Measurements from ENCODE around the gene SFRP2.

Gene SFRP2

DNA sequence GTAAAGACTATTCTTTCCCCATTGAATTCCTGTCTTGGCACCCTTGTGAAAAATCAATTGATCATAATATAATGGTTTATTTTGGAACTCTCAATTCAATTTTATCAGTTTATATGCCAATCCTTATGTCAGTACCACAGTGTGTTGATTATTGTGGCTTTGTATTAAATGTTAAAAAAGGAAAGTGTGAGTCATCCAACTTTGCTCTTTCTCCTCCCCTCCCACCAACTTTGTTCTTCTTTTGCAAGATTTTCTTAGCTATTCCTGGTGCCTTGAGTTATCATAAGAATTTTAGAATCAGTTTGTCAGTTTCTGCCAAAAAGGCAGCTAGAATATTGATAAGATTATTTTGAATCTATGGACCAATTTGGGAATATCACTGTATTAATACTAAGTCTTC lies 17.8 kb downstream of the SFRP2 start:
- DNase-seq (ENCODE audit: low read depth), result no peak

GRCh38 chr4:153766758-153767157 lies 22.1 kb downstream of the SFRP2 start:
- no peak for DNase-seq (ENCODE audit: low read depth)

GRCh38 chr4:153765894-153766293 lies 23.0 kb downstream of the SFRP2 start:
- DNase-seq (ENCODE audit: low read depth), result no peak

DNA sequence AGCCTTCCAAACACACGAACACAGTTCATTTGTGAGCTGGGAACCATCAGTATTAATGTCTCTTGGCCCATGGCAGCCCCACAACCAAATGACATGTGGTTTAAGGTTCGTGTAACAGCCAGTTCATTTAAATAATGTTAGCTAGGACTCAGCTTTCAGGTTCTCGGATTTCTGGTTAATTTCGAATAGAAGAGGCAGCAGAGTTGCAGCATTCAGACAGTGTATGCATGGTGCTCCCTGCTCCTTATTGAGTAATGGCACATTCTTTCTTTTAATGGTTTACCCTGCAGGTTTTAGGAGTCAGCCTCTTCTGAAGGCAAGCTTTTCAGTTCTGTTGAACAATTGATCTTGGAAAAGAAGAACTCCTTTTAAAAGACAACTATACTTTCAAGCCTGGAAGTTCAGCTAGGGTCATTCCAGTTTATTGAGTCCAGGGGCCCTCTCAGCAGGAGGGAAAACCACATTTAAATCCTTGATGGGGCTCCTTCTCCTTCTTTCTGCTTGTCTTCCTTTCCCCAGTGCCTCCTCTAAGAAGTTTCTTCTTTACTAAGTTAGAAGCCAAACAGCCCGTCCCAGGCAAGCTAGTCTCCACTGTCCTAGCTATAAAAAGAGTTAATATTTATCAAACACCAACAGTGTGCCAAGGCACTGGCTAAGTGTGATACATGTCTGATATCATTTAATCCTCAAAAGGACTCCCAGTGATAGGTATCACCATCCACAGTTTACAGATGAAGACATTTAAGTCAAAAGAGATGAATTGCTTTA lies 24.1 kb downstream of the SFRP2 start:
- DNase-seq (ENCODE audit: low read depth), result no peak

GRCh38 chr4:153763404-153763803 lies 25.5 kb downstream of the SFRP2 start:
- no peak for DNase-seq (ENCODE audit: low read depth)

DNA sequence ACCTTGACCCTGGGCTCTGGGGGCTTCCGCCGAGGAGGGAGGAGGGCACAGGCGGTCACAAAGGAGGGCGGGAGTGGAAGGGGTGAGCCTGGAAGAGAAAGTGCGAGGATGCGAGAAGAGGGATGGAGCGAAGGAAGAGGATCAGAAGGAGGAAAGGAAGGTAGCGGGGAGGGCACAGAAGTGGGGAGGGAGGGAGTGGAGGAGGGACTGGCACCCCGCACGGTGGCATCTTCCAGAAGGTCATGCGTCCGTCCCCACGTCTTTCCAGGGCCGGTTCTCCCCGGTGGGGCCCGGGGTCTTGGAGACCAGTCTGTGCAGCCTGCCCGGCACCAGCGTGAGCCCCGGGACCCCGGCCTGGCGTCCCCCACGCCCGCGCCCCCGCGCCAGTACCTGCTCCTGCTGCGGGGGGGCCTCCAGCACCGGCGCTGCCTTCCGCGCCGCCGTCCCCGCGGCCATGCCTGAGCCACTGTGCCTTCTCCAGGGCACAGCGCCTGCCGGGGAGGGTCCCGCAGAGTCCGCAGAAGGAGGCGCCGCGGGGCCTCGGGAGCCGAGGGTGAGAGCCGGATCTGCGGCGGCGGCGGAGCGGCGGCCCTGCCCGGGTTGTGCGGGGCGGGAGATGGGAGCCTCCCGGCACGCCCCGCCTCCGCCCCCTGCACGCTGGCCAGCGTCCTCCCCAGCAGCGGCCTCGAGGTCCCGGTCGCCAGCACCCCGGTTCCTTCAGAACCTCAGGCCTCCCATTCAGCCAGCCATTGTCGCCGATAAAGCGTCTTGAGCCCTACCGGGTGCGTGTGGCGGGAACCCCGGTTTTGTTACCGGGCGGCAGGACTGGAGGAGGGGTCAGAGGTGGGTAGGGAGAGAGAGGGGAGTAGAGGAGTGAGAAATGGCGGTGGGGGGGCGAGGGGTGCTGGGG lies 29.2 kb downstream of the SFRP2 start, which contains the start of gene RNF175:
Gene RNF175, minus strand, starts transcription at position 618 of the 910 bp plus-strand sequence. Its CDS starts 162 bp downstream, at position 456.
- DNase-seq (ENCODE audit: low read depth), result no peak

DNA sequence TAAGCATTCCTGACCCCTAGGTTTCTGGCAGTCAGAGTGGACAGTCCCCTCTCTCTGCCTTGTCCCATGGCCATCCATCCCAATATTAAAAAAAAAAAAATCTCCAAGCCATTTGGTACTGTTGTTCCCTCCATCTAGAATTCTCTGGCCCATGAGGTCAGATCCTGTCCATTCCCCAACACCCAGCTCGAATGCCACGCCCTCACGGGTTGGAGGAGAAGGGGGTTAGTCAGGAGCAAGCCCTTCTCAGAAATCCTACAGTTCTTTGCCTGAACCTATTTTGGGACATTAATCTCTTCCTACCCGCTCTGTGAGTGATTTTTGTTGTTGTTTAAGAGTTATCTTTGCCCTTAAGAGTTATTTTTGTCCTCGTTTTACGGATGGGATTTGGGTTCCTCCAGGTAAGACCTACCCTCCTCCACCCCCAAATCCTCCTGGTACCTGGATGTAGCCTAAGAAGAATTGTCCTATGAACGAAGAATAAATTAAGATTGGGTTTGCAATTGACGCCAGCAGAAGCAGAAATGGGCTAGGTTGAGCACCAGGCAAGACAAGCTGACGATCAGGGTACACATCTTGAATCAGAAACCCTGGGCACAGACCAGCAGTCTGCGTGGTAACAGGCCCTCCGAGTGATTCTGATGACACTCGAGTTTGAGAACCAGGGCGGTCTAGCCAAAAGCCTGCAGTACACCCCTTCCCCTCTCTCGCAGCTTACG lies 30.0 kb downstream of the SFRP2 start:
- no peak for DNase-seq (ENCODE audit: low read depth)

DNA sequence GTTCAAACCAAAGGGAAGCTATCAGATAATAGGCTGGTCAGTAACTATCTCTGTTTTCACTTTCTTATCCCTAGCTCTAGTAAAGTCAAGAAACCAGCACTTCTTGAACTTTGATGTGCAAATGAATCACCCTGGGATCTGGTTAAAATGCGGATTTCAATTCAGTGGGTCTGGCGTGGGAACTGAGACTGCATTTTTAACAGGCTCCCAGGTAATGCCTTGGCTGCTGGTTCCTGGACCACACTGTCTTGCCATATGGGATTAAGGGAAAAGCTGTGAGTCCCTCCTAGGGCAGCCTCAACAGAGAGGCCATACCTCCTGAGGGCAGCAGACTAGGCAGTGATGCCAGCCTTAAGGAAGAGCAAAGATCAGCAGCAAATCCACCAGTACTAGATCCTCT lies 30.7 kb downstream of the SFRP2 start:
- DNase-seq (ENCODE audit: low read depth), result no peak

DNA sequence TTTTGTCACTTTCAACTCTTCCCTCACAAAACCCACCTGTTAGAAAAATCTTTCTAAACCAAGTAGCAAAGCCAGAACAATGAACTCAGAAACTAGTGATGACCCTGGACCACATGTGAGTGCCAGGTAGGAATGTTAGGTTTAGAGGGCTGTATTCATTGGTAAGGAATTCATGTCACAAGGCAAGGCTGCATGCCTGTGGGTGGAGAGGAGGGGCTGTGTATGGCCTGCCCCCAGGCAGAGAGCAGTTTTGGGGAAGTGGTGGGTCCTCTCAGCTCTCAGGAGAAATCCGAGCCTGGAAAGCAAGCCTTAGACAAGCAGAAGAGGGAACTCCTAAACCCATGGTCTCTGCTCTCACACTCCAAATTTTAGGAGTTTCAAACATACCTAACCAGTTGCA lies 31.5 kb downstream of the SFRP2 start:
- DNase-seq (ENCODE audit: low read depth), result no peak

GRCh38 chr4:153755186-153755585 lies 33.7 kb downstream of the SFRP2 start:
- DNase-seq (ENCODE audit: low read depth), result no peak

GRCh38 chr4:153750197-153750817 lies 38.6 kb downstream of the SFRP2 start:
- peak; percentile 62 for DNase-seq (ENCODE audit: low read depth)

- DNase-seq (ENCODE audit: low read depth), result no peak
Measured at GRCh38 chr4:153748378-153748777, 40.5 kb downstream of the SFRP2 start.

DNA sequence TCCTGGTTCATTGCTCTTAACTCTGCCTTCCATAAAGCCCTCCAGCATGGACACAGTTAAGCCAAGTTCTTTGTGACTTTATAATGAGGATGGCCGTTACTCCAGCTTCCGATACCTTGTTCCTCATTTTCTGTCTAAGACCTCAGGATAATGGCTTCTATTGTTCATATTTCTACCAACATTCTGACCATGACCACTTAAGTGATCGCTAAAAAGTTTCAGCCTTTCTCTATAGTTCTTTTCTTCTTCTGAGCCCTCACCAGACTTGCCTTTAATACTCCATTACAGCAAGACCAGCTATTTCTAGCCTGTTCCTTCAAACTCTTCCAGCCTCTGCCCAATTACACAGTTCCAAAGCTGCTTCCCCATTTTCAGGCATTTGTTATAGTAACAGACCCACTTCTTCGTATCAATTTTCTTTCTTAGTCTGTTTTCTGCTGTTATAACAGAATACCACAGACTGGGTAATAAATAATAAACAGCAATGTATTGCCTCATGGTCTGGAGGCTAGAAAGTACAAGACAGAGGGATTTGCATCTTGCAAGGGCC lies 41.4 kb downstream of the SFRP2 start:
- no peak for DNase-seq (ENCODE audit: low read depth)

GRCh38 chr4:153745651-153746050 lies 43.2 kb downstream of the SFRP2 start:
- DNase-seq (ENCODE audit: low read depth), result no peak

DNA sequence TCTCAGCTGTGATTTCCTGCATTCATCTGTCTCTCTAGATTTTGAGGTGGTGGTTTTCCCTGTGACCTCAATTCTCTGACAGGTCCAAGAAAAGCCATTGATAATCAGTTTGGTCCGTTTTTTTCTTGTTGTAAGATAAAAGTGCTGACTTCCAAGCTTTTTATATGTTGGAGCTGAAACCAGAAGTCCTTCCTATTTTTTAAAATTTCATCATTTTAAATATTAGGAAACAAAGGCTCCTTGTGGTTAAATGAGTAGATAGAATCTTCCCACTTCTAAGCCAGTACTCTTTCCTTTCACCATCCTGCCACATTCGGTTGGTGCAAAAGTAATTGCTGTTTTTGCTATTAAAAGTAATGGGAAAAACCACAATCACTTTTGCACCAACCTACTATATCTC lies 47.3 kb downstream of the SFRP2 start:
- DNase-seq (ENCODE audit: low read depth), result no peak

DNA sequence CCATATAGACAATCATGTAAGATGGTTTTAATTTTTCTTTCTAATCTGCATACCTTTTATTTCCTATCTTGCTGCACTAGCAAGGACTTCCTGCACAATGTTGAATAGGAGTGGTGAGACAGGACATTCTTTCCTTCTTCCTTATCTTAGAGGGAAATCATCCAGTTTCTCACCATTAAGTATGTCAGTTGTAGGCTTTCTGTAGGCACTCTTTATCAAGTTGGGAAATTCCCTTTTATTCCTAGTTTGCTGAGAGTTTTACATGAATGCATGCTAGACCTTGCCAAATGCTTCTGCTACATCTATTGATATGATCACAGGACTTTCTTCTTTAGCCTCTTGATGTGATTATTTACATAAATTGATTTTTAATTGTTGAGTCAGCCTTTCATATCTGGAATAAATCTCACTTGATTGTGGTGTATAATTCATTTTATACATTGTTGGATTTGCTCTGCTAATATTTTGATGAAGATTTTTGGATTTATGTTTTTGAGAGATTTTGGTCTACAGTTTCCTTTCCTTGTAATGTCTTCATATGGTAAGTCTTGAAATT lies 52.9 kb downstream of the SFRP2 start:
- DNase-seq (ENCODE audit: low read depth), result no peak

- DNase-seq (ENCODE audit: low read depth), result no peak
Measured at GRCh38 chr4:153733751-153734448, 55.0 kb downstream of the SFRP2 start.

GRCh38 chr4:153731239-153731638 lies 57.6 kb downstream of the SFRP2 start:
- no peak for DNase-seq (ENCODE audit: low read depth)
